ENCODE results near the gene PCYT2.

The PCYT2 gene

DNA sequence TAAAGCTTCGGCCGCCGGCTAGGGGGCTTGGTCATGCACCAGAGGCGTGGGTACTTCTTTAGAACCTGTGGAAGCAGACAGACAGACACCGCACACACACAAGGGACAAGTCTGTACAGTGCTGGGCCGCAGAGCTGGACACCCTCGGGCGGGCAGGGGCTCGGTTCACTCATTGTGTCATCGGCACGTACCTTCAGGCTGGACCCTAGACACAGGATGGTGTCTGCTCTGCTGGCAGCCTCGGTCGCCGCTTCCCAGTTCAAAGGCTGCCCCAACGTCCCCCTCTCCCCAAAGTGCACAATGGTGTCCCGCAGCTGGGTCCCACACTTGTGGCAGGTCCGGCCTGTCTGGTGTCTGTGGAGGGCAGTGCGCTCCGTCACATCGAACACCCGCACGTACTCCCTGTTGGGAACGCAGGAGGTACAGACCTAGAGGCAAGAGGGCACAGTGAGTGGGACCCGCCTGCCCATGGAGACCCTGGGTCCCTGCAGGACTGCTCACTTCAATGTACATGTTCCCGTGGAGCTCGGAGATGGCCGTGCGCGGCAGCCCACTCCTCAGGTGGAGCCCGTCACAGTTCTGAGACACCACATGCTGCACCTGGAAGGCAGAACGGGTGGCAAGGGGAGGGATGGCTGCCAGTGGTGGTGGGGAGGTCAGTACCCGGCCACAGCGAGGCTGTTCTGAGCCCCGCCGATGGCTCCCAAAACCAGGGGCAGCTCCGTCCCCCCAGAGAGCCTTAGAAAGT lies 3.1 kb upstream of the PCYT2 start:
- DNase-seq (ENCODE audit: low read depth) = no peak
- TF ChIP-seq, protein P1, sequence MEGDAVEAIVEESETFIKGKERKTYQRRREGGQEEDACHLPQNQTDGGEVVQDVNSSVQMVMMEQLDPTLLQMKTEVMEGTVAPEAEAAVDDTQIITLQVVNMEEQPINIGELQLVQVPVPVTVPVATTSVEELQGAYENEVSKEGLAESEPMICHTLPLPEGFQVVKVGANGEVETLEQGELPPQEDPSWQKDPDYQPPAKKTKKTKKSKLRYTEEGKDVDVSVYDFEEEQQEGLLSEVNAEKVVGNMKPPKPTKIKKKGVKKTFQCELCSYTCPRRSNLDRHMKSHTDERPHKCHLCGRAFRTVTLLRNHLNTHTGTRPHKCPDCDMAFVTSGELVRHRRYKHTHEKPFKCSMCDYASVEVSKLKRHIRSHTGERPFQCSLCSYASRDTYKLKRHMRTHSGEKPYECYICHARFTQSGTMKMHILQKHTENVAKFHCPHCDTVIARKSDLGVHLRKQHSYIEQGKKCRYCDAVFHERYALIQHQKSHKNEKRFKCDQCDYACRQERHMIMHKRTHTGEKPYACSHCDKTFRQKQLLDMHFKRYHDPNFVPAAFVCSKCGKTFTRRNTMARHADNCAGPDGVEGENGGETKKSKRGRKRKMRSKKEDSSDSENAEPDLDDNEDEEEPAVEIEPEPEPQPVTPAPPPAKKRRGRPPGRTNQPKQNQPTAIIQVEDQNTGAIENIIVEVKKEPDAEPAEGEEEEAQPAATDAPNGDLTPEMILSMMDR (conservative IDR thresholded peaks at IDR 0.05; ENCODE audit: low read length) = no peak

DNA sequence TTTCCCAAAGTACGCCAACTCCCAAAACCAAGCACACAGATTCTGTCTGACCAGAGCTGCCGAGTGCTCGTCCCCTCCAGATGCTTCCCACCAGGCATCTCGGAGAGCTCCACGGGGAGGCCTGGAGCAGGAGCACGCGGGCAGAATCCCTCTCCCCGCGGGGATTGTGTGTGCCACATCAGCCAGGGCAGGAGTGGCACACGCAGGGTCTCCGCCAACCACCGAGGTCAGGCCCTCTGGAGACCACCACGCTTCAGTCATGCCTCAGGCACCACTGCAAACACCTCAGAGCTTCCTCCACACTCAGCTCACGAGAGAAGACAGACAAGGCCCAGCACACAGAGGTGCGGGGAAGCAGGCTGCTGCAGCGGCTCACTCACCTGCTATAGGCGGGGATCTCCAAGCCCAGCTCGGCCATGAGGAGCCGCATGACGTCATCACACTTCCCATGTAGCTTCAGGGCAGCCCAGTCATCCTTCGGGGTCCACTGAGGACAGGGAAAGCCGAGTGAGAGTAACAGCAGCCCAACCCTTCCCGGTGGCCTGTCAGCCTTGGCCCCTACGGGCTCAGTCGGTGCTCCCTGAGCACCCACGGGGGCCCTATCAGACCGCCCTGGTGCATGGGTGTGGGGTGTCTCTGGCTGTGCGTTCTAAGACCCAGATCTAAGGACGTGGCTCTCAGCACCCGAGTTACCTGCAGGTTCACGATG lies 2.3 kb upstream of the PCYT2 start:
- TF ChIP-seq, protein P1 (conservative IDR thresholded peaks at IDR 0.05; ENCODE audit: low read length) = no peak
- DNase-seq (ENCODE audit: low read depth) = no peak
- H3K4me3 ChIP-seq (ENCODE audit: low read length) = no peak overlapping the region

More for the DNA sequence above, 3.1 kb upstream of the PCYT2 start:
- no peak overlapping the region for H3K4me3 ChIP-seq (ENCODE audit: low read length)

DNA sequence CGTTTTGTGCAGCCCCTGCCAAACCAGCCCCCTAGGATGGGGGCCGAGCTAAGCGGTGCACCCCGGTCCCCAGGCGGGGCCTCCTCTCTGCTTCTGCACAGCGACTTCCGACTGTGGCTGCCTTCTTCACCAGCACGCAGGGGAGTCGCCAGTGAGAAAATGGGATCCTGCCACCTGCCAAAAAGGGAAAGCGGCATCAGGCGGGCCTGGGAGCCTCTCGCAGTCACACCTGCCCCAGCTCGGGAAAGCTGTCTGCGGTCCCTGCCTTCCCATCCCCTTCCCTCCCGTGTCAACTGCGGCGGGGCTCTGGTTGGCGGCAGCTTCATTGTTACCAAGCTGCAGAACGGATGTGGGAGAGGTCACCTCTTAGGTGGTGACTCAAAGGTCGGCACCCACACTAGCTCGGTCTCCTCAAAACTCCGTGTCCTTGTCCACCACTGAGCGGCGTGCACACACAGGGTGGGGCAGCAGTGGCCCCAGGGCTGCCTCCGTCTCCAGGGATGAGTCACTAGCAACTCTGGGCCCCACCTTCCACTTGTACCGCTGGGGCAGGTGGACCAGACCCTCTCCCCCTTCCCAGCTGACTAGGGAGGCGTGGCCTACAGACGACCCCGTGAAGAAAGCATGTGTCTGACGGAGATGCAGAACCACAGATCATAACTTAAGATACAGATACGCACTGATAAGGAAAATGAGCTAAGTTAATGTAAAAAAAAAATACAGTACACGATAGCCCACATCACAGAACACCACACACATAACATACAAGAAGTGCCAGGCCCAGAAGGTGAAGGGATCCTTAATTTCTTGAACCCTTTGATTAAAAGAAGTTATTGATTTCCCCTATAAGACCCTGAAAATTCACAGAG lies 1.5 kb upstream of the PCYT2 start:
- no peak for DNase-seq (ENCODE audit: low read depth)
- TF ChIP-seq, protein P1 (conservative IDR thresholded peaks at IDR 0.05; ENCODE audit: low read length) = no peak
- no peak overlapping the region for H3K4me3 ChIP-seq (ENCODE audit: low read length)

DNA sequence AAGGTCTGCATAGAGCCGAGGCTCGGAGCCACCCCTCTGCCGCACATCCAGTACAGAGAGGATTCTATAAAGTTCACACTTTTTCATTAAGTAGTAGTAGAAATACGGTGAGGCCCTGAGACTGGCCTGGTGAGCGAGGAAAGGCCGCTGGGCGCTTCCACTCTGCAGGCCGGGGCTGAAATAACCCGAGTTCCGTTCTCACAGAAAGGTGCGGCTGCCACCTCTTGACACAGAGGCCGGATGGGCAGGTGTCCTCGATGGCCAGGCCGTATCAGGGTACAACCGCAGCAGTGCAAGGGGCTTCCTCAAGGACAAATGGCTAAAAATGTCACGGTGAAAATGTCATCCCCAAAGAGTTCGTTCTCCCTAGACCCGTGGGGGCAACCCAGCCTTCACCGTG lies 770 bp upstream of the PCYT2 start:
- no peak overlapping the region for H3K4me3 ChIP-seq (ENCODE audit: low read length)
- no peak for DNase-seq (ENCODE audit: low read depth)

DNA sequence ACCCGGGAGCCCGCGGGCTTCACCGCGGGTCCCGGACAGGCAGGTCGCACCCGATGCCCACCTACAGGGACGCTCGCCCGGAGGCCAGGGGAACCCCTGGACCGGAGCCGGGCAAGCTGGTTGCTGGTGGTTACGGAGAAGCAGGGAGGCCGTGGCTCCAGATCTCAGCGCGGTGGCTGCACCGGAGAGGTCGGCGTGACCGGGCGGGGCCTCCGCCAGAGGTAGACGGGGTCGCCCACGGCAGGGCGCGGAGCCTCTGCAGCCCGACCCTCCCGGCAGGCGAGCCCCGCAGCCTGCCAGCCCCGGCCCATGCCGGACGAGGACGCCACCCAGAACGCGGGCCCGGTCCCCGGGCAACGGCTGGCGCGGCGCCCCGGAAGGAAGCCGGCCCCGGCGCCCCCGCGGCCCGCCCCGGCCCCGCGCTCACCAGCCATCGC lies 341 bp downstream of the PCYT2 start:
- H3K4me3 ChIP-seq (ENCODE audit: low read length) = peak overlapping the region; percentile 72
- DNase-seq (ENCODE audit: low read depth) = no peak
- TF ChIP-seq, protein P1 (conservative IDR thresholded peaks at IDR 0.05; ENCODE audit: low read length) = no peak

More for the DNA sequence above, 770 bp upstream of the PCYT2 start:
- TF ChIP-seq, protein P1 (conservative IDR thresholded peaks at IDR 0.05; ENCODE audit: low read length) = no peak

DNA sequence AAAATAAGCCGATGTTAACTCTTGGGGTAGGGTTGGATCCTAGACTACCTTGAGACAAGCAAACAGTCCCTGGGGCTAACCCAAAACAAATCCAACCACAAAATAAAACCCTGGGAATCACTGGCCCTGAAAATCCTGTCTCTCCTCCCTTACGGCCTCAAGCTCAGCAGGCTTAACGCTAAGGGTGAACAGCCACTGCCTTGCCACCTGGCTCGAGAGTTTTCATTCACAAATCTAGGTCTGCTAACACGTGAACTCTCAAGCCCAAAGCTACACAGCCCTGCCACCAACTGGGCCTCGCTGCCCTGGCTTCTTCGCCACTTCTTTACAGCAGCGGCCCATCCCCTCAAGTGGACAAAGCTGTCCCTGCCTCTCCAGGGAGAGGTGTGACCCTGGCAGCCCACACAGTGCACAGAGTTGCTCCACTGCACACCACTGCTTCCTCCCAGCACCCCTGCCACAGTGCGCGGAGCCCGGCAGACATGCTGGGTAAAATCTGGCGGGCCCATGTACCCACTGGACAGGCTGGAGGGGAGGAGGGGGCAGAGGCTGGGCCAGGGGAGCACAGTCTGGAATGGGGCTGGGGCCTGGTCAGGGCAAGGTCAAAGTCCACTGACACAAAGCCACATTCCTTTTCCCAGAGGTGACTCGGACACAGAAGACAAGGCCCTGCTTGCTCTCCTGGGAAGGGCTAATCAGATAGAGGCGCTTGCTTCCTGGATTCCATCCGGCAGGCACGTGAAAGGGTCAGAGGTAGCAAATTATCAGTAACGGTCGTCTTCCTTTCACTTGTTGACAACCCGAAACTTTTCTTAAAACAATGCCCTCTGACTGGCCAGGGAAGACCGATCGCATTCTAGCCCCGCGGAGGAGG lies 996 bp downstream of the PCYT2 start:
- TF ChIP-seq, protein P1 (conservative IDR thresholded peaks at IDR 0.05; ENCODE audit: low read length) = no peak
- peak overlapping the region; percentile 72 for H3K4me3 ChIP-seq (ENCODE audit: low read length)
- no peak for DNase-seq (ENCODE audit: low read depth)
